ENCODE data around the gene NCAPH2.

Gene NCAPH2

DNA sequence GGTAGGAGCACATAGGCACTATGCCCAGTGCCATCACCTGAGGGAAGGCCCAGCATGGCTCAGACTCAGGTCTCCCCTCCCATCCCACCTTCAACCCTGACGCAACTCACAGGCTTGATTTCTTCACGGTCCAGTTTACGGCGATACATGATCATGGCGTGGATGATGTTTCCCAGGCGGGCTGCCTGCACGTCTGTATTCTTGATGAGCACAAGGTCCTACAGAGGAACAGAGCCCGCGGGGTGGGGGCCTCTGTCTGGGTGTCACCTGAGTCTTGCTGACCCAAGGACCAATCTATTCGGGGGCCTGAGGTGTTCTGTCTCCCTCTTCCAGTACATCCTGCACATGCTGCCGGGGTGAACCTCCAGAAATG, 66.3 kb downstream of the NCAPH2 start:
- no peak for DNase-seq (ENCODE audit: low read depth)
- TF ChIP-seq, protein P1, sequence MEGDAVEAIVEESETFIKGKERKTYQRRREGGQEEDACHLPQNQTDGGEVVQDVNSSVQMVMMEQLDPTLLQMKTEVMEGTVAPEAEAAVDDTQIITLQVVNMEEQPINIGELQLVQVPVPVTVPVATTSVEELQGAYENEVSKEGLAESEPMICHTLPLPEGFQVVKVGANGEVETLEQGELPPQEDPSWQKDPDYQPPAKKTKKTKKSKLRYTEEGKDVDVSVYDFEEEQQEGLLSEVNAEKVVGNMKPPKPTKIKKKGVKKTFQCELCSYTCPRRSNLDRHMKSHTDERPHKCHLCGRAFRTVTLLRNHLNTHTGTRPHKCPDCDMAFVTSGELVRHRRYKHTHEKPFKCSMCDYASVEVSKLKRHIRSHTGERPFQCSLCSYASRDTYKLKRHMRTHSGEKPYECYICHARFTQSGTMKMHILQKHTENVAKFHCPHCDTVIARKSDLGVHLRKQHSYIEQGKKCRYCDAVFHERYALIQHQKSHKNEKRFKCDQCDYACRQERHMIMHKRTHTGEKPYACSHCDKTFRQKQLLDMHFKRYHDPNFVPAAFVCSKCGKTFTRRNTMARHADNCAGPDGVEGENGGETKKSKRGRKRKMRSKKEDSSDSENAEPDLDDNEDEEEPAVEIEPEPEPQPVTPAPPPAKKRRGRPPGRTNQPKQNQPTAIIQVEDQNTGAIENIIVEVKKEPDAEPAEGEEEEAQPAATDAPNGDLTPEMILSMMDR (conservative IDR thresholded peaks at IDR 0.05; ENCODE audit: control insufficient read depth, insufficient read depth, low read depth, low read length) = no peak
- no peak overlapping the region for H3K4me3 ChIP-seq (ENCODE audit: control insufficient read depth, low read depth, low read length)

Data from fibroblast of mammary gland (primary cell).